Smooth muscle cell (in vitro differentiated cells): ENCODE data around the gene PCGF2. TPM values are rescaled to one million over a fixed set of nuclear protein-coding genes. Genes with fewer than 3 reads are reported as not detected.

Experiments used
- DNase-seq: peaks from one replicate; lab custom pipeline; 2025; ENCODE audit not compliant: unreplicated experiment; lab: John Stamatoyannopoulos, UW
- H2AFZ ChIP-seq: fragments of 200-600 bp; sonication (generic); 2 replicates; pipeline ENCODE4 v1.6.0; 2016; ENCODE audit warnings: antibody characterized with exemption, low read depth, mild to moderate bottlenecking
- H3F3A ChIP-seq: fragments of 200-600 bp; sonication (generic); 2 replicates; pipeline ENCODE4 v1.6.0; 2017; ENCODE audit warnings: antibody characterized with exemption, low read depth
- H3K27ac ChIP-seq: fragments of 200-600 bp; sonication (generic); 2 replicates; pipeline ENCODE4 v1.5.1; 2016; ENCODE audit warnings: low read depth, mild to moderate bottlenecking
- H3K27me3 ChIP-seq: fragments of 200-600 bp; sonication (generic); 2 replicates; pipeline ENCODE4 v1.6.1; 2016; ENCODE audit warnings: low read depth, mild to moderate bottlenecking
- H3K36me3 ChIP-seq: fragments of 200-600 bp; sonication (generic); 2 replicates; pipeline ENCODE4 v1.5.1; 2016; ENCODE audit warnings: low read depth
- H3K4me1 ChIP-seq: fragments of 200-600 bp; sonication (generic); 2 replicates; pipeline ENCODE4 v1.5.1; 2016; ENCODE audit warnings: low read depth
- H3K4me2 ChIP-seq: fragments of 200-600 bp; sonication (generic); 2 replicates; pipeline ENCODE4 v1.6.0; 2016; ENCODE audit warnings: mild to moderate bottlenecking
- H3K4me3 ChIP-seq: fragments of 200-600 bp; sonication (generic); 2 replicates; pipeline ENCODE4 v1.5.1; 2016; ENCODE audit warnings: mild to moderate bottlenecking
- H3K79me2 ChIP-seq: fragments of 200-600 bp; sonication (generic); 2 replicates; pipeline ENCODE4 v1.6.0; 2016; ENCODE audit warnings: low read depth, mild to moderate bottlenecking
- H3K9ac ChIP-seq: fragments of 200-600 bp; sonication (generic); 2 replicates; pipeline ENCODE4 v1.6.0; 2016; ENCODE audit warnings: low read depth
- H3K9me3 ChIP-seq: fragments of 200-600 bp; sonication (generic); replicated peaks from 2 replicates; pipeline ENCODE4 v1.5.1; 2016; ENCODE audit warnings: low read depth
- H4K20me1 ChIP-seq: fragments of 200-600 bp; sonication (generic); 2 replicates; pipeline ENCODE4 v1.6.0; 2016; ENCODE audit warnings: low read depth
- WGBS: methylation state at CpG from one replicate; pipeline ENCODE4 v1.1.7; 2016; ENCODE audit warnings: low lambda C conversion rate; 5-methylcytosine and 5-hydroxymethylcytosine counted together
- polyA plus RNA-seq: library from polyadenylated mRNA; unstranded; fragments of >200 nt; fragmentation: Nextera tagmentation; extraction: Ambion mirVana; gene quantifications from 2 replicates; pipeline ENCODE4 v1.2.1, GENCODE V29; 2016
- total RNA-seq: library from RNA; depleted of rRNA; stranded (reverse); fragments of >200 nt; gene quantifications from 2 replicates; pipeline ENCODE4 v1.2.3, GENCODE V29; 2014
- TF ChIP-seq, protein P1 (sequence below): fragments of 200-600 bp; sonication (generic); IDR thresholded peaks from 2 replicates; pipeline ENCODE4 v1.5.1; 2017; ENCODE audit warnings: borderline replicate concordance, mild to moderate bottlenecking, antibody characterized with exemption; ENCODE audit not compliant: insufficient read depth, poor library complexity, severe bottlenecking

PCGF2 gene
- total and polyA plus RNA-seq, 2 experiments from 2014 or later: 6.1 to 11.6 TPM

DNA sequence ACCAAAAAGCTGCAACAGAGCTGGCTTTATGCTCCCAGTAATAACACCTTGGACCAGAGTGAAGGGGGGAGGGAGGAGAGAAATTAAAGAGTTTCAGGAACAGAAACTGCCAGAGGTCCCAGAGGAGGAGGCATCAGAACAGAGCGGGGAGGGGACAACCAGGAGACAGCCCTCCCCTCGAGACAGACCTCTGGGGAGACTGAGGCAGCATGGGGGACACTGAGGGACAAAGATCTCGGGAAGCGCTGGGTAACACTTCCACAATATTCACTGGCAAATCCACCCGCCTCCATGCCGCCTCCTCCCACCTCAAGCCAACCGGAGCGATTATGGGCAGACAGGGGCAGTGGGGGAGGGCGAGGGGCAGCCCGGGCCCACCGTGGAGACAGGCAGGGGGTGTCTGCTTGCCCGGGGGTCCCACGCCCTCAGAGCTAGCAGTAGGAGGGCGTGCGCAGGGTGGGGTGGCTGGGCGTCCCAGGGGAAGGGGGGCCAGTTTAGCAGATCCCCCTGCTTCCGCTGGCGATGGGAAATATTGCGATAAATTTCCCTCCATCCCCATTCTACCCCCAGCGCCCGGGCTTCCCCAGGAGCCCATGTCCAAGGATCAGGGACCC, 1.2 kb downstream of the PCGF2 start:
- WGBS: 6% methylated on average over 17 of the region's 21 CpGs
- Histone ChIP-seq H3K36me3 (no peaks in the 10 kb centered on the region), H3K27me3 (peaks cover 6% of the 10 kb centered on the region), H3K4me2 (peak overlapping the region; percentile 98), H3K27ac (no peak overlapping the region), H3F3A (peaks cover 11% of the 10 kb centered on the region), H3K9me3 (no peaks in the 10 kb centered on the region), H3K79me2 (peaks cover 61% of the 10 kb centered on the region), H3K4me1 (peaks cover 22% of the 10 kb centered on the region), H3K4me3 (peak overlapping the region; percentile 72), H4K20me1 (peaks cover 54% of the 10 kb centered on the region), H3K9ac (peak overlapping the region; percentile 86), H2AFZ (no peak overlapping the region)
- TF ChIP-seq, protein P1, sequence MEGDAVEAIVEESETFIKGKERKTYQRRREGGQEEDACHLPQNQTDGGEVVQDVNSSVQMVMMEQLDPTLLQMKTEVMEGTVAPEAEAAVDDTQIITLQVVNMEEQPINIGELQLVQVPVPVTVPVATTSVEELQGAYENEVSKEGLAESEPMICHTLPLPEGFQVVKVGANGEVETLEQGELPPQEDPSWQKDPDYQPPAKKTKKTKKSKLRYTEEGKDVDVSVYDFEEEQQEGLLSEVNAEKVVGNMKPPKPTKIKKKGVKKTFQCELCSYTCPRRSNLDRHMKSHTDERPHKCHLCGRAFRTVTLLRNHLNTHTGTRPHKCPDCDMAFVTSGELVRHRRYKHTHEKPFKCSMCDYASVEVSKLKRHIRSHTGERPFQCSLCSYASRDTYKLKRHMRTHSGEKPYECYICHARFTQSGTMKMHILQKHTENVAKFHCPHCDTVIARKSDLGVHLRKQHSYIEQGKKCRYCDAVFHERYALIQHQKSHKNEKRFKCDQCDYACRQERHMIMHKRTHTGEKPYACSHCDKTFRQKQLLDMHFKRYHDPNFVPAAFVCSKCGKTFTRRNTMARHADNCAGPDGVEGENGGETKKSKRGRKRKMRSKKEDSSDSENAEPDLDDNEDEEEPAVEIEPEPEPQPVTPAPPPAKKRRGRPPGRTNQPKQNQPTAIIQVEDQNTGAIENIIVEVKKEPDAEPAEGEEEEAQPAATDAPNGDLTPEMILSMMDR: no peak
- no peak for DNase-seq

DNA sequence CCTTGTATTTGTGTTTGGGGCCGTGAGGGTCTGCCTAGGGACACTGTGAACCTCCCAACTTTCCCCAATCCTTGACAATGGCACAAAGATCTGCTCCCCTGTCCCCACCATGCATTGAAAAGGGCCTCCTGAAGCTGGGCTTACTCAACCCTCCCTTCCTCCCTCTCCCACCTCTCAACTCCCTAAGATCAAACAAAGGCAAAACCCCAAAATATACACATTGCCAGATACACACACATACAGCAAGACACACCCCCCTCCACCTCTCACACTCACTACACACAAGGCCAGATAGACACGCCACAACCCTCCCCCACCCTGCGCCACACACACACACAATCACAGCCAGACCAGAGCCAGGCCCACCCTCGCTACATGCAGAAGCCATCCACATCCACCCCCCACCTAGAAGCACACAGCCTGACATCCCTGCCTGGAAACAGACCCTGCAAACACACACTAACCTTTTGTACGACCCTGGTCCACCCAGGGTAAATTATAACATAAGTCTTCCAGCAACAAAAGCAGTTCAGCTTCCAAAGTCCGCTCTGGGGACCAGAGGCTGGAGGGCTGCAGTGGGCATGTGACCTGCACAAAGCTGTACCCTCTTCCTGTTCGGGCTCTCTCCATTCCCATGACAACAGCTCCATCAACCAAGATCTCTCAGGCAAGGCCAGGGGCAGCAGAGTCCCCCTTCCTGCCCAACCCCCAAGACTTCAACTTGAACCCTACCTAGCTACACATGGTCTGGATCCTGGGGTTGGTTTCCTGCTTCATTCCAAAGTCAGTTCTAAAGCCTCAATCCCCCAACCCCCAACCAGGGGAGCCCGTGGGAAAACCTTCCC, 1.9 kb downstream of the PCGF2 start:
- no peak for DNase-seq
- Histone ChIP-seq H3K27ac (no peak overlapping the region), H3K4me3 (peak overlapping the region; percentile 72), H4K20me1 (peaks cover 61% of the 10 kb centered on the region), H3K36me3 (no peaks in the 10 kb centered on the region), H3K4me2 (peak overlapping the region; percentile 98), H3K9ac (peak overlapping the region; percentile 86), H3K27me3 (peaks cover 6% of the 10 kb centered on the region), H3K9me3 (no peaks in the 10 kb centered on the region), H2AFZ (no peak overlapping the region), H3K4me1 (peaks cover 22% of the 10 kb centered on the region), H3K79me2 (peaks cover 68% of the 10 kb centered on the region), H3F3A (peaks cover 11% of the 10 kb centered on the region)
- WGBS: 54% methylated on average over 8 of the region's 8 CpGs
- TF ChIP-seq, protein P1: no peak

DNA sequence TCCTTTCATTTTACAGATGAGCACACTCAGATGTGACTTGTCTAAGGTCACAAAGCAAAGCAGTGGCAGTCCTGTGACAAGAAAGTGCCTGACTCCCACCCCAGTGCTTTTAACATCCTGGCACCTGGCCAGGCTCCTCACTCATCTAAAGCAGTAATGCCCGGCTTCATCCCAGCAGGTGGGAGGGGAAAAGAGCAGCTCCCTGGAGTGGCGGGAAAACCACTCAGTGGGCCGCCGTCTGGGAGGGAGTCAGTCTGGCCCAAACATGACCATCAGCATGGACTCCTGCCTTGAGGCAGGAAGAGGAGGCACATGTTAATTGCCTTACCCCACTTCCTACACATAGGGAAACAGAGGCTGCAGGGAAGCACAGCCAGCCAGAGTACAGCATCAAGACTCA, 2.6 kb downstream of the PCGF2 start:
- Histone ChIP-seq H3K4me1 (peaks cover 20% of the 10 kb centered on the region), H3K79me2 (peaks cover 75% of the 10 kb centered on the region), H4K20me1 (peaks cover 68% of the 10 kb centered on the region), H3K27ac (no peak overlapping the region), H3K9me3 (no peaks in the 10 kb centered on the region), H2AFZ (no peak overlapping the region), H3K4me3 (no peak overlapping the region), H3F3A (peaks cover 7% of the 10 kb centered on the region), H3K36me3 (no peaks in the 10 kb centered on the region), H3K9ac (no peak overlapping the region), H3K4me2 (no peak overlapping the region), H3K27me3 (peaks cover 6% of the 10 kb centered on the region)
- DNase-seq: no peak
- WGBS: 64% methylated on average over 4 of the region's 4 CpGs
- TF ChIP-seq, protein P1: no peak
